NCI-H146 treated with DMSO at 0.1 percent for 48 hours (cell line): Measurements from ENCODE around the gene ADAM12.

Source experiments
- DNase-seq: peaks from one replicate; lab custom pipeline; 2025; ENCODE audit not compliant: unreplicated experiment; lab: John Stamatoyannopoulos, UW

The ADAM12 gene

GRCh38 chr10:126036515-126036914 is 351.8 kb downstream of the ADAM12 start:
- DNase-seq = no peak

- DNase-seq = no peak
Observed at GRCh38 chr10:126034586-126034985, 353.7 kb downstream of the ADAM12 start.

GRCh38 chr10:126029999-126030398 is 358.3 kb downstream of the ADAM12 start:
- DNase-seq = no peak

DNA sequence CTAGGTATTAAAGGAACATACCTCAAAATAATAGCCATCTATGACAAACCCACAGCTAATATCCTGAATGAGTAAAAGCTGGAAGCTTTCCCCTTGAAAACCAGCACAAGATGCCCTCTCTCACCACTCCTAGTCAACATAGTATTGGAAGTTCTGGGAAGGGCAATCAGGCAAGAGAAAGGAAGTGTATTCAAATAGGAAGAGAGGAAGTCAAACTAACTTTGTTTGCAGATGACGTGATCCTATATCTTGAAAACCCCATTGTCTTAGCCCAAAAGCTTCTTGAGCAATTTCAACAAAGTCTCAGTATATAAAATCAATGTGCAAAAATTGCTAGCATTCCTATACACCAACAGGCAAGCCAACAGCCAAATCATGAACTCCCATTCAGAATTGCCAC is 360.6 kb downstream of the ADAM12 start:
- DNase-seq = no peak

- DNase-seq = no peak
Observed at GRCh38 chr10:126022841-126023240, 365.4 kb downstream of the ADAM12 start.

DNA sequence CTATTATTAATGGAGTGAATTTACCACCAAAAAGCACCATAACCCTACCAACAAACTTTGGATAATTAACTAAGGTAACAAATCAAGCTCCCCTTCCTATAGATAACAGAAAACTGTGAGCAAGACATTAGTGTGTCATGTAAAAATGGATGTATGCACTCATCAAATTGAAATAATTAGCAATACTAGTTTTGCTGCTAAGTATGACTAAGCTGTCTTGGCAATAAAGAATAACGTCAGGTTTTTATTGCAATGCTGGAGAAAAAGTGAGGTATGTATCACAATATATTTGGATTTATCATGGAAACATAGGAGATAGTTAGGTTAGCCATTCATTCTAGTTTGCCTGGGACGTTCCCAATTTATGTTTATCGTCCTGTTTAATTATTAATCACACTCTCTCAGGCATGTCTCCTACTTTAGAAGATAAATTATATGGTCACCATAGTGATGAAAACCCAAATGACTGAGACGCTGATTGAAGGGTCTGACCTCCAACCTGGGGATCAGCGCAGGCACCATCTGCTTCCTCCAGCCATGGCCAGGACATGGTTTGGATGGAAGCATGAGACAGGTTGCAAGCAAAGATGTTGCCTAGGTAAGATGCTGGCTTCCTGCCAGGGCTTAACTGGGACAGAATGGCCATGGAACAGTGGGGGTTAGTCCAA is 366.3 kb downstream of the ADAM12 start:
- no peak for DNase-seq

GRCh38 chr10:126017961-126018560 is 370.2 kb downstream of the ADAM12 start:
- no peak for DNase-seq

GRCh38 chr10:126016882-126017281 is 371.4 kb downstream of the ADAM12 start:
- no peak for DNase-seq

- DNase-seq = no peak
Observed at GRCh38 chr10:126016156-126016805, 372.0 kb downstream of the ADAM12 start.

DNA sequence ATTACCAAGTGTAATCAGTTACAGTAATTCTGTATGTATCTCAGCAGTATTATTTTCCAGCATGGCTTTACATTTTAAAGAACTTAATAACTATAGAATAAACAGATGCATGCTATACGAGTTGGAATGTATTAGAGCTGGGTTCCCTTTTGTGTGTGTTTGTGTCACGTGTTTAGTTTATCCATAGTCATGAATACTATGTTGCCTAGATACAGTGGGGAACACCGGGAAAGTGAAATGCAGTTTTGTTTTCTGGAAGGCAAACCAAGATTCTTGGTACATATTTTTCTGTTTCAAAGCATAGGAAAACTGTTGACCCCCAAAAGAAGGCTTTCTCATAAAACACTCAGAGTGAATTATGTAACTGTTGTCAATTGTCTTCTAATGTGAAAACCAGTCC is 372.9 kb downstream of the ADAM12 start:
- no peak for DNase-seq

DNA sequence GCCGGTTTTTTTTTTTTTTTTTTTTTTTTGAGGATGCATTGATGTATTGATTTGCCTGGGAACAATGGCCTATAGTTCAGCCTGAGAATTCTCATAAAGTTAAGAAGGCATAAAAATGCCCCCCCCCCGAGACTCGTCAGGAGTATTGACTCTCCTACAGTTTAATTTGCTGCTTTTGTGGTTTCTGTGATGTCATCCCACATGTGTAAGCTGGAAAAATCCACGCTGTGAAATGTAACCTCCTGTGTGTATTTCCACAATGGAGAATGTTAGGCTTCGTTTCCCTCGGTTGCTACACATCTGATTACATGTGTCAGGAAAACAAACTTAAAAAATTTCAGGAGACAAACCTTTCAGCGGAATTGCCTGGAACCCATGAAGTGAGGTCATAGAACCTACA is 374.0 kb downstream of the ADAM12 start:
- peak; percentile 75 for DNase-seq

GRCh38 chr10:126013489-126014281 is 374.6 kb downstream of the ADAM12 start:
- peak; percentile 85 for DNase-seq

- no peak for DNase-seq
Observed at GRCh38 chr10:126012485-126012884, 375.8 kb downstream of the ADAM12 start.

- no peak for DNase-seq
Observed at GRCh38 chr10:126011995-126012394, 376.3 kb downstream of the ADAM12 start.

- DNase-seq = no peak
Observed at GRCh38 chr10:126009650-126010049, 378.6 kb downstream of the ADAM12 start.

GRCh38 chr10:126006906-126007305 is 381.4 kb downstream of the ADAM12 start:
- no peak for DNase-seq

GRCh38 chr10:126006264-126006663 is 382.0 kb downstream of the ADAM12 start:
- no peak for DNase-seq

DNA sequence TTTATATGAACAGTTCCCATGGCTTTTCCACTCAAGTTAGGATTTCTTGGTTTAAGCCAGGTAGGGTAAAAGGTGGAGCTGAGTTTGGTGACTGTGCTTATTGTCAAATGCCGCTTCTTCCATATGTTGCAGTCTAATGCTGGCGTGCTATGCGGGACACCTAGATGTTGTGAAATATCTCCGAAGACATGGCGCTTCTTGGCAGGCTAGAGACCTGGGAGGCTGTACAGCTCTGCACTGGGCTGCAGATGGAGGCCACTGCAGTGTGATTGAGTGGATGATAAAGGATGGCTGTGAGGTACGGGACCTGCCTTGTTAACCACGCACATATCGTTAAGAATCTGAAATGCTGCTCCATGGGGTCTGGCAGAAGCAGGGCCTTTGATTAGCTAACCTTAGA is 383.5 kb downstream of the ADAM12 start:
- DNase-seq = no peak

GRCh38 chr10:126001576-126001975 is 386.7 kb downstream of the ADAM12 start:
- no peak for DNase-seq

DNA sequence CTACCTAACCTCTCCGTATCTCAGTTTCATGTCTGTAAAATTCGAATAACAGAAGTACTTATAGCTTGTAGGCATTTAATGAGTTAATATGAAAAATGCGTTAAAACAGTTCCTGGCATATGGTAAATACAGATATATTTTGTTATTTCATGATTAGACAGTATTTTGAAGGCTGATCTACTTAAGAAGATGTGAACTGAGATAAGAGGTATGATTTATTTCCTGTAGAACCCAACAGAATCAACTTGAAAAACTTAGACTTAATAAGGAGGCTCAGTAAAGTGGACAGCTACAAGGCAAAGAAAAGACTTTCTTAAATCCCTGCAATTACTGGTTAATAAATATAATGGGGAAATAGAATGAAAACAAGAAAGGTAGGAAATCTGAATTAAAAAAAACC is 388.6 kb downstream of the ADAM12 start:
- DNase-seq = no peak

DNA sequence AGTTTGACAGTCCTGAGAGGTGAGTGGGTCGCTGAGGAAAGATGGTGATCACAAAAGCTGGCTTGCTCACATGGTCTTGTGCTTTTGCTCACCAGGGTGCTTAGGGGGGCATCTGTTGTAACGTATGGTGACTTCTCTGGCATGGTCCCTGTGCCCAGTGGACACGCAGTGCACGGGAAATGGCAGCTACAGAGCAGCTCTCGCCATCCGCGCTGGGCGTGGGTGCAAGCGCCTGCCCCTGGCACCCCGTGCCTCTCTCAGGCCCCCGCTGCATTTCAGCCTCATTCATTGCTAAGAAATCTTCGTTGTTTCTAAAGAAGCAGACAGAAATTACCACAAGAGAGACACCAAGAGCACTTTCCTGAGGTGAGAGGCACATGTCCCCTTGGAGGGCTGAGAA is 390.7 kb downstream of the ADAM12 start:
- DNase-seq = no peak
